K562 (cell line): ENCODE results near the gene ZNF575. TPM values are rescaled to one million over a fixed set of nuclear protein-coding genes. Genes with fewer than 3 reads are reported as not detected.

Experiments
- AFF4 ChIP-seq: sonication (generic); formaldehyde crosslinking; IDR thresholded peaks from 2 replicates; pipeline ENCODE4 v1.8.0; 2023; ENCODE audit warnings: mild to moderate bottlenecking, missing genetic modification reagents
- BACH1 ChIP-seq: fragments of 200-800 bp; sonication (Bioruptor generic); IDR thresholded peaks from 2 replicates; pipeline ENCODE4 v1.6.1; 2016; ENCODE audit warnings: missing genetic modification characterization, missing compliant biosample characterization
- BDP1 ChIP-seq: IDR thresholded peaks from 3 replicates; pipeline ENCODE4 v1.6.1; 2011; ENCODE audit not compliant: insufficient read length, insufficient read depth
- CREB1 ChIP-seq, 2 experiments: sonication (generic) in 1 of 2; formaldehyde crosslinking in 1 of 2; IDR thresholded peaks; 2 replicates each; pipeline versions ENCODE4 v1.6.1 to v1.8.0; 2012 to 2022; ENCODE audit warnings: inconsistent platforms in 1 of 2, mild to moderate bottlenecking in 1 of 2, missing genetic modification reagents in 1 of 2, moderate library complexity in 1 of 2
- ETV1 ChIP-seq: fragments of 450-650 bp; conservative IDR thresholded peaks from 2 replicates; pipeline ENCODE4 v1.6.1; 2016; ENCODE audit warnings: missing genetic modification characterization, control low read depth, low read depth, missing compliant biosample characterization
- GATAD2B ChIP-seq: fragments of 450-650 bp; IDR thresholded peaks from 2 replicates; pipeline ENCODE4 v1.6.1; 2017; ENCODE audit warnings: mild to moderate bottlenecking, borderline replicate concordance
- HDGF ChIP-seq: fragments of 450-650 bp; IDR thresholded peaks from 2 replicates; pipeline ENCODE4 v1.6.1; 2016
- MEIS2 ChIP-seq: fragments of 450-650 bp; IDR thresholded peaks from 2 replicates; pipeline ENCODE4 v1.6.1; 2014; ENCODE audit warnings: mild to moderate bottlenecking; ENCODE audit not compliant: partially characterized antibody
- NELFE ChIP-seq: IDR thresholded peaks from 2 replicates; pipeline ENCODE4 v1.6.1; 2011; ENCODE audit warnings: mild to moderate bottlenecking; ENCODE audit not compliant: insufficient read depth, insufficient read length
- SAFB ChIP-seq: fragments of 200-400 bp; formaldehyde crosslinking; IDR thresholded peaks from 2 replicates; pipeline ENCODE4 v1.6.1; 2017; ENCODE audit warnings: low read depth, low read length, borderline replicate concordance
- SMARCA4 ChIP-seq: fragments of 450-650 bp; IDR thresholded peaks from 2 replicates; pipeline ENCODE4 v1.6.1; 2016
- SPI1 ChIP-seq: IDR thresholded peaks from 2 replicates; pipeline ENCODE4 v1.6.1; 2011; ENCODE audit warnings: low read depth, low read length, control low read depth, borderline replicate concordance
- SRF ChIP-seq, 2 experiments: fragments of 250-450, 450-650 bp in 1 of 2; sonication (Bioruptor Pico) in 1 of 2; sonication (generic) in 1 of 2; formaldehyde crosslinking; IDR thresholded peaks; 2 replicates each; pipeline versions ENCODE4 v1.5.0 to v1.5.1; 2020 to 2022; ENCODE audit warnings: mild to moderate bottlenecking in 1 of 2, missing genetic modification reagents in 1 of 2
- SUPT5H ChIP-seq: fragments of 450-650 bp; IDR thresholded peaks from 2 replicates; pipeline ENCODE4 v1.6.1; 2016
- TEAD1 ChIP-seq, 2 experiments: fragments of 450-650 bp in 1 of 2; sonication (generic) in 1 of 2; formaldehyde crosslinking; IDR thresholded peaks; 2 replicates each; pipeline versions ENCODE4 v1.4.0 to v1.8.0; 2020 to 2022; ENCODE audit warnings: mild to moderate bottlenecking in 2 of 2, missing genetic modification reagents in 1 of 2
- TSHZ1 ChIP-seq: fragments of 250-450 bp; sonication (Bioruptor Pico); IDR thresholded peaks from 2 replicates; pipeline ENCODE4 v1.4.0; 2020; ENCODE audit warnings: mild to moderate bottlenecking, moderate library complexity
- YBX1 ChIP-seq: fragments of 450-650 bp; IDR thresholded peaks from 2 replicates; pipeline ENCODE4 v1.7.1; 2016; ENCODE audit warnings: mild to moderate bottlenecking
- ZFP1 ChIP-seq: fragments of 450-650 bp; formaldehyde crosslinking; IDR thresholded peaks from 2 replicates; pipeline ENCODE4 v1.4.0; 2020; ENCODE audit warnings: mild to moderate bottlenecking, mixed read lengths
- ZNF143 ChIP-seq: sonication (generic); formaldehyde crosslinking; IDR thresholded peaks from 2 replicates; pipeline ENCODE4 v1.9.0; 2022; ENCODE audit warnings: mild to moderate bottlenecking, missing genetic modification reagents
- ZNF263 ChIP-seq: sonication (generic); formaldehyde crosslinking; IDR thresholded peaks from 2 replicates; pipeline ENCODE4 v1.8.0; 2022; ENCODE audit warnings: mild to moderate bottlenecking, missing genetic modification reagents, borderline replicate concordance
- ZNF436 ChIP-seq: fragments of 250-450, 450-650 bp; sonication (Bioruptor Pico); formaldehyde crosslinking; IDR thresholded peaks from 2 replicates; pipeline ENCODE4 v1.7.0; 2020; ENCODE audit warnings: mild to moderate bottlenecking
- polyA plus RNA-seq, 8 experiments: library from polyadenylated mRNA; depleted of rRNA in 4 of 8; stranded (reverse) in 5 of 8; unstranded in 3 of 8; fragments of >200 nt; fragmentation: Nextera tagmentation in 2 of 8; fragmentation: Illumina TruSeq in 1 of 8; extraction: Ambion mirVana in 2 of 8; extraction: Trizol in 1 of 8; gene quantifications; 2 replicates each; pipeline versions ENCODE4 v1.2.1 to v1.2.3, GENCODE V29; 2011 to 2014; ENCODE audit warnings: inconsistent platforms in 1 of 8, missing spikeins in 1 of 8
- total RNA-seq, 7 experiments: library from RNA; depleted of rRNA in 6 of 7; stranded (reverse); fragments of >200 nt in 6 of 7; fragmentation: Illumina TruSeq in 2 of 7; extraction: Trizol in 2 of 7; gene quantifications; 2 replicates each; pipeline versions ENCODE4 v1.2.1 to v1.2.3, GENCODE V29; 2011 to 2021; ENCODE audit warnings: low replicate concordance in 1 of 7

ZNF575 gene
- total and polyA plus RNA-seq, 9 of the 15 experiments (the other 6 are each of a cell fraction or from before 2014, with no cell fraction given), result 0.20 to 0.98 (median 0.32) TPM; not detected in 6

- TF ChIP-seq CREB1 (IDR thresholded peaks at IDR 0.05) (no peak), CREB1 (CRISPR knock-in tag; IDR thresholded peaks at IDR 0.05) (peak; percentile 25; the same call in 1 of the 2 replicates), MEIS2 (peak; percentile 26), YBX1 (no peak), SAFB (no peak), AFF4 (CRISPR knock-in tag) (peak; percentile 69; the same call in 1 of the 2 replicates), ZFP1 (no peak), ZNF263 (CRISPR knock-in tag) (0 out of 2 replicates have a peak, but pooled peaks have one; percentile 21), SRF (CRISPR knock-in tag; IDR thresholded peaks at IDR 0.05) (0 out of 4 replicates have a peak, but pooled peaks of 1 of the 2 experiments have one; percentile 24), SUPT5H (peak; percentile 68; the same call in 1 of the 2 replicates), ZNF143 (CRISPR knock-in tag) (no peak), HDGF (peak; percentile 65; the same call in 1 of the 2 replicates), GATAD2B (no peak), SMARCA4 (0 out of 2 replicates have a peak, but pooled peaks have one; percentile 40), BDP1 (no peak), NELFE (no peak), TSHZ1 (no peak), BACH1 (no peak), ETV1 (tag) (no peak), TEAD1 (CRISPR knock-in tag; IDR thresholded peaks at IDR 0.05) (no peak), ZNF436 (CRISPR knock-in tag) (no peak), SPI1 (0 out of 2 replicates have a peak, but pooled peaks have one; percentile 9)
Measured at GRCh38 chr19:43503501-43504425, 29.2 kb upstream of the ZNF575 start (continued).
